HG02840 (cell line): Measurements from ENCODE around the gene KLHDC8A.
"Not testable (repeated sequence)": the region's sequence is repeated elsewhere in the genome, so short reads cannot be mapped to it uniquely, and the experiment has no call there.

ENCODE experiments used
- ATAC-seq: cut with Tn5 transposase; IDR thresholded peaks from one replicate; pipeline ENCODE4 v1.9.1; 2021; ENCODE audit warnings: mild to moderate bottlenecking, moderate library complexity, moderate number of reproducible peaks; ENCODE audit not compliant: unreplicated experiment, low FRiP score

KLHDC8A gene

GRCh38 chr1:205373022-205373797 is 16.5 kb upstream of the KLHDC8A start:
- no peak for ATAC-seq

GRCh38 chr1:205371871-205372660 is 15.3 kb upstream of the KLHDC8A start:
- no peak for ATAC-seq

GRCh38 chr1:205370780-205371179 is 14.1 kb upstream of the KLHDC8A start:
- ATAC-seq = no peak

- no peak for ATAC-seq
Measured at GRCh38 chr1:205369701-205370123, 13.0 kb upstream of the KLHDC8A start.

- ATAC-seq = no peak
Measured at GRCh38 chr1:205368478-205368877, 11.8 kb upstream of the KLHDC8A start.

GRCh38 chr1:205365945-205366463 is 9.3 kb upstream of the KLHDC8A start:
- no peak for ATAC-seq

- ATAC-seq = not testable (repeated sequence)
Measured at GRCh38 chr1:205365086-205365485, 8.4 kb upstream of the KLHDC8A start.

GRCh38 chr1:205360891-205361290 is 4.2 kb upstream of the KLHDC8A start:
- no peak for ATAC-seq

- ATAC-seq = no peak
Measured at GRCh38 chr1:205359771-205360565, 3.2 kb upstream of the KLHDC8A start.

- ATAC-seq = no peak
Measured at GRCh38 chr1:205358579-205358978, 1.9 kb upstream of the KLHDC8A start.

GRCh38 chr1:205357567-205357966 is 845 bp upstream of the KLHDC8A start:
- no peak for ATAC-seq

- no peak for ATAC-seq
Measured at GRCh38 chr1:205355075-205355453, 1.7 kb downstream of the KLHDC8A start.

- no peak for ATAC-seq
Measured at GRCh38 chr1:205354259-205355074, 2.3 kb downstream of the KLHDC8A start.

- no peak for ATAC-seq
Measured at GRCh38 chr1:205353612-205354011, 3.1 kb downstream of the KLHDC8A start.

GRCh38 chr1:205353191-205353590 is 3.5 kb downstream of the KLHDC8A start:
- ATAC-seq = no peak

GRCh38 chr1:205351984-205352713 is 4.6 kb downstream of the KLHDC8A start:
- ATAC-seq = no peak

GRCh38 chr1:205350691-205351141 is 6.0 kb downstream of the KLHDC8A start:
- ATAC-seq = no peak

GRCh38 chr1:205350124-205350523 is 6.6 kb downstream of the KLHDC8A start:
- no peak for ATAC-seq
